ENCODE results near the gene STON2.
A peak's percentile ranks its signal among the peaks of the same experiment; 100 is the strongest.

STON2 gene

DNA sequence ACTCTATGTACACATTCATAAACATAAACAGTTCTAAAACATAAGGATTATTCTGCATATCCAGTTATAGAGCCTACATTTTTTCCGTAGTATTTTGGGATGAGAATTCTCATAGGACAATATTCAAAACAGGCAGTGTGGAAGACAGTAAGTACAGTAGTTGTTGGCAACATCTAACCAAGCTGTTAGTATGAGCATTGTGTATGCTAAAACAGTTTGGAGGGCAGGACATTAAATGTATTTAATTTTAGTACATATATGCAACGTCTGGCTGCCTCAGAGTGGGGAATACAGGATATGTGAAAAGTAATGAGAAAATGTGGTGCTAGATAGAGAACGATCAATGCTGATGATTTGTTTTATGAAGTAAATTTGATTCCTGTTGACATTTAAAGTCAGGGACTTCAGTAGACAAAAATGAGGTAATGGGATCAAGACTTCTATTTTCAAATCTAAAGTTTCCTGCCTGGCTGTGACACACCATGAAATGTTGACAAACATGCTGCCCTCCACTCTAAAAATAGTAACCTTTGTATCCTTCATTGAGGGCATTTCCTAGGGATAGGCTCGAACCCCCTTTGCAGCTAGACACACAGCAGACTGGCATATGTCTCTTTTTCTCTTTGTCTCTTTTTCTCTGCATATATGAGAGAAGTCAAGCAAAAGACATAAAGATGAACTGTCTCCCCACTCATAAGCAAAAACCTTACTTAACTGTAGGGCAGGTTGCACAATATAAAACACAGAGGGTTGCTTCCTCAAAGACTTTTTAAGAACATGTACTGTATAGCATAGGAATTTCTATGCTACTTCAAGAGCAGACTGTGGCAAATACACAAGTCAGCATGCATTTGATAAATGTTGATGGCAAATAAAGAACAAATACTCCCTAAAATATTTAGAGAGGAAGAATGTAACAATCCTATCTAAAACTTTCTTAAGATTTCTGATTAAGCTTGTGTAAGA lies 103.9 kb downstream of the STON2 start:
- no peak for DNase-seq

DNA sequence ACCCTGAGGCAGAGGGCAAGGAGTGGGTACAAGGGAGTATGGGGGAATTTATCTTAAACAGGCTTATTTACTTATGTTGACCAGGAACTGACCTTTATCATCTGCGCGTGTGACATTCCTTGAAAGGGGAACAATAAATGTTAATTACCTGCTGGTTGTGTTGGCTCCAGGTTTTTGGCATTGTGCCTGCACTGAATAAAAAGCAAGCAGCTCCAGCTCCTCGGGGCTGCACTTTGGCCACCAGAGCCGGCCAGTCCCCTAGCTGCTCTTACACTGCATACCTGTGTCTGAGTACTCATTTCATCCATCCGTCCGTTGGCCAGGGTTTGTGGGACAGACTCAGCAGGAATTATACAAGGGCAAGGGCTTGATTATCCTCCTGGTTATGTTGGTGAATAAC lies 110.6 kb downstream of the STON2 start:
- DNase-seq = no peak

DNA sequence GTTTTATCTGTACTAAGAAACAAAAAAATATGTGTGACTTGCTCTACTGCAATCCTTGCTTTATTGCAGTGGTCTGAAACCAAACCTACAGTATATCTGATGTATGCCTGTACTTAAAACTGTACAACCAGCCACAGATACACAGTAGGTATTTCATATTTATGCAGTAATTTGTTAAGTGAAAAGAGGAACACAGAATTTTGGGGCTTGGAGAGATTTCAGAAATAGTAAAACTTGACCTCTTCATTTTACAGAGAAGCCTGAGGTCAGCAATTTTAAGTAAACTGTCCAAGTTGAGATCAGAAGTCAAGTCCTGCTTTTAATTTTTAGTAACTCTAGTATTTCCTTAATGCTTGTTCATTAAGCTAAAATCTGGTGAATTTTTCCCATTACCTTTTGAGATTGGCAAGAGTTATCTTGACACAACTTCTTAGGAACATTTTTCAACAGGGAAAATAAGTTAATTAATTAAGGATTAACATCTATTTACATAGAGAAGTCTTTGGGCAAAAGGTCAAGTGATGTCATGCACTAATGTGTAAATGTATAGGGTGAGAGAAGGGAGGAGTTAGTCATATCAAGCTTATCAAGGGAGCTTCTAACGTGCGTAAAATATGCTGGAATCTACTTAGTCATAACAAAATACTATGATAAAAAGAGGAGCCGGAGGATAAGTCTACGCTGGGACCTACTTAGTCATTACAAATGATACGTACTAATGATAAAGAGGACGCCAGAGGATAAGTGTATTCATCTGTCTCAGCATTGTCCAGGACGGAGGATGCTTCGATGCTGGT lies 113.4 kb downstream of the STON2 start:
- DNase-seq = no peak

DNA sequence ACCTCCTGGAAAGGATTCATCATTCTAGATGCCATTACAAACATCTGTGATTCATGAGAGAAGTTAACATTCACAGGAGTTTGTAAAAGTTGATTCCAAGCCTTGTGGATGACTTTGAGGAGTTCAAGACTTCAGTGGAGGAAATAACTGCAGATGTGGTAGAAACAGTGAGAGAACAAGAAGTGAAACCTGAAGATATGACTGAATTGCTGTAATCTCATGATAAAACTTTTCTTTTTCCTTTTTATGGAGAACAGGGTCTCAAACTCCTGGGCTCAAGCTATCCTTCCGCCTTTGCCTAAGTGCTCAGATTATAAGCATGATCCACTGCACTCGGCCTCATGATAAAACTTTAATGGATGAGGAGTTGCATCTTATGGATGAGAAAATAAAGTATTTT lies 114.9 kb downstream of the STON2 start:
- DNase-seq = no peak

DNA sequence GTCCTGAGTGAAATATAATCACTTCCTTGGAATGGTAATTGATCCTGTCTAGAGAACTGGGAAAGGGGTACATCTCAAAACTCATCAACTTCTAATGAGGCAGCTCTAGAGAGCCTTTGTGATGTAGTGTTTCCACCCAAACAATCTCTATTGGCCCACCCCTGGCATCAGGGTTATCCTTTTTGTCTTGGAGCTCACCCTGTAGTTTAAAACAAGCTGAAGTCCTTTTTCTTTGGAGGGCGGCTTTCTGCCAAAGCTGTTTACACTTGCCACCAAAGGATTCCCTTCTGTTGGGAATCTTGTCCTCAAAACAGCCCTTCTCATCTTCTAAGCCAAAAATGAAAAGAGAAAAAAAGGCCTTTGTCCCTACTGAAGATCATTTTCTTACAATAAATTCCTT lies 118.8 kb downstream of the STON2 start:
- no peak for DNase-seq

DNA sequence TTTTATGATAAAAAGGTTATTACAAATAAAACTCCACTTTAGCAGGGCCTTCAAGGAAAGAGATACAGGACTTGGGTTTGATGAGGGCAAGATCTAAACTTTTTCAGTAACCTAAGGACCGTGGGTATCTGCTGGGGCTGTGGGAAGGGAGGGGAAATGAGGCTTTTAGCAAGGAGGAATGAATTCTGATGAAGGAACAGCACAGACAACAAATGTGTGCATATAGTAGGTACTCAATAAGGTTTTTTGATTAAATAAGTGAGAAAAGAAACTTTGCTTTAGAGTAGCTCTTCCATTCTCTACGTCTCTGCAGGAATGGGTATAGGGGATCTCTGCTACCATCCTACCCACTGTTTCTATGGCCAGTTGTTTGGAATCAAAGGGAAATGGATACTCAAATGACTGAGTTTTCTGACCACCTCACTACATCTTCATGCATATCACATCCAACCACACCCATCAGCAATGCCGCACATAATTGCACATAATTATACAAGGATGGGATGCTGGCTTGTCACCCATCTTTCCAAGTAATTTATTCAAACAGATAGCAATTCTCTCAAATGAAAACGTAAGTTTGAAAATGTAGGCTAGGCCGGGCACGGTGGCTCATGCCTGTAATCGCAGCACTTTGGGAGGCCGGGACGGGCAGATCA lies 119.9 kb downstream of the STON2 start:
- no peak for DNase-seq

DNA sequence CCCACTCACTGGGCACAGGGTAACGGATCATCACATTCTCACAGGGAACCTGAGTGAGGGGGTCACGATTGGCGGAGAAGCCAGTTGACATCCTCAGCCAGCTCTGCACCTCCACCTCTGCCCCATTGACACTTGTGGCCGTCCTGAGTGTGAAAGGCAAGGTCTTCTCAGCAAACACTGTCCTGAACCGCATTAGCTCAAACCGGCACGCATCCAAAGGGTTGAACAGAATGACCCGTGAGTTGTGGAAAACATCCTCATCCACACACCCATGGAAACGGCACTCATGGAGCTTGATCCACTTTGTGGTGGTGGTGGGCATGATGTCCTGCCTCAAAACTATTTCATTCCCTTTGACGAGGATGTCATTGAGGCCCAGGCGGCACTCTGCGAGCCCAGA lies 123.0 kb downstream of the STON2 start:
- no peak for DNase-seq

DNA sequence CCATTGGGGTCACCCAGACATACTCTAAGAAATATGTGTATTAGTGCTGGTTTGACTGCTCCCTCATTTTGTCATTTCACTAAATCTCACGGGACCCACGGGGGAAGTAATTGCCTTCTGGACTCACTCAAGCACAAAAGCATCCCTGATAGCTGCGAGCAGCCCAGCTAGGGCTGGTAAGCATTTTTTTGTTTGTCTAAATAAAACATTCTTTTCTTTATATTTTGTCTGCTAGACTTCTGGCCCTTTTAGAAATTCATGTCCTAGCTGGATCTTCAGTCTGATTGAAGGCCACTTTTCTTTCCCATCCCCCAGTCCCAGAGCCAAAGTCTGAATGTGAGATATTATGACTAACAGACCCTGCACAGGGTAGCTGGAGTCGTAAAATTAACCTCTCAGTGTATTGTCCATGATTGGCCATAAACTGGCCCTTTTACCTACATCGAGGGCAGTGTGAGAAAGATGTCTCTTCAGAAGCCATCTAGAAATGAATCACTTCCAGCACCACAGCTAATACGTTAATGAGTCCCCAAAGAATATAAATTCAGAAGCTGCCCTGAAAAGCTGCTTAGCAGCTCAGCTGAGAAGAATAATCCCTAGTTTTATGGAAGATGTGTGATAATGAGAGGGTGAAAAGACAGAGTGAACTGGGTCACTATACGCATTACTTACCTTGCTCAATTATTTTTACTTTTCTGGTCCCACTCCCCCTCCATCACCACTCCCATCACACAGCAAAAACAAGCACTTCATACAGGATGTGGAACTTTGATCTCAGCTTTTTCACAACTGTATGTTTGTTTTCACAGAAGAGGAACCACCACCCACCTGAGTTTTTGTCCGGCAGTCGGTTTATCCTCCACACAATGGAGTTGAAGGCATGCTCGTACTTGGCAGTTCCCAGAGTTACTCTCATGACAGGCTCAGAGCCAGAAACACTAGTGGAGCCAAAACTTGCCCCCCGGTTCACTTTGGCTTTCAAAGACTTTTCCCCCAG lies 123.8 kb downstream of the STON2 start:
- no peak for DNase-seq

DNA sequence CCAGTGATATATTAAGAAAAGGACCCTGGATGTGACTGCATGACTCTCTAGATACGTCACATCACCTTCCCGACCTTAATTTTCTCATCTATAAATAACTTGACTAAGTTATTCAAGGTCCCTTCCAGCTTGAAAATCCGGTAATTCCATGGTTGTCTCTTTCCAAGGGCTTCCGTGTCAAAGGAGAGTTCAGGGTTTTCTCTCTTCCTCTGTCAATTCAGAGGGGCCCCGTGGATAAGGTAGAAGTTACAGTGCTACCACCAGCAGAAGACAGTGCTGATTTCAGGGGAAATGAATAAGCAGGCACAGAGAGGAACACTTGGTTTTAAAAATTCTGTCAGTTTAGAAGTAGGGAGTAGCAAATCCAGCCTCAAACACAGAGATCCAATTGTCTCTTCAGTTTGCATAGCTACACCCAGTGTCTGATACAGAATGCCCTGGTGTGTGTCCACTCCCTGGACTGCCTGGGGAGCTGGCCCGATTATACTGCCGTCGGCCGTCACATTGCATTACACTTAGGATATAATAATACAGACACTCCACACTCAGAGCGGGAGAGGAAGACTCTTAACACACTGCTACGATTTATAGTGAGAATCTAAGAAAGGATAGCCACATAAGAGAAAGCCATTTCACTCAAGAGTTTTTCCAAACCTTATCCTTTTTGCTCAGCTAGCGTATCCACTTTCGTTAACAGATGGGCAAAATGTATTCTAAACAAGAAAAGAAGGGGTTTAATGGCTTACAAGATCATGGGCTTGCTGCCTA lies 124.6 kb downstream of the STON2 start:
- DNase-seq = no peak

DNA sequence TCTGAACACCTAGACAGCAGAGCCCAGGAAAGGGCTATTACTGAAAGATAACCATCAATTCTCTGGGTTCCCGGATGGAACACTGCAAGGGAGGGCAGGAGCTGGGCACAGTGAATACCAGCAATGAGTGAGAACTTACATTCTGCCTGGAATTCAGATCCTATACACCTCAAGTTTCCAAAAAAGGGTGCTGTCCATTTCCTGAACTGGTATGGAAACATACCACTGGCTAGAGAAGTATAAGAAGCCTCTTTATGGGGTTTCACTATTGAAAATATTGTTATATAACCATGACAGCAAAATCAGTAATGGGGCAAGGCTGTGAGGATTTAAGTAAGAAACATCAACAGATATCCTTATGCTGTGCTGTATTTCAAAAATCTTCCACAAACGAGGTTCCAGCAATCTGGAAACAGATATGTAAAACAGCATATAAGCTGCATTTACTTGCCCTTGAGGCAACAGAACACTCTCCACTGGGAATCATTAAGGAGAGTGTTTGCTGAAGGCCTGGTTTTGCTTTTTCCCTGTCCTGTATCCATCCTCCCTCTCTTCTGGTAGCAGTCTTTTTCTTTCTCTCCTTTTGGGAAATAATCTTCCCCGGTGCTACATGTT lies 126.1 kb downstream of the STON2 start:
- DNase-seq = peak in 1 of 2 experiments; percentile 3

DNA sequence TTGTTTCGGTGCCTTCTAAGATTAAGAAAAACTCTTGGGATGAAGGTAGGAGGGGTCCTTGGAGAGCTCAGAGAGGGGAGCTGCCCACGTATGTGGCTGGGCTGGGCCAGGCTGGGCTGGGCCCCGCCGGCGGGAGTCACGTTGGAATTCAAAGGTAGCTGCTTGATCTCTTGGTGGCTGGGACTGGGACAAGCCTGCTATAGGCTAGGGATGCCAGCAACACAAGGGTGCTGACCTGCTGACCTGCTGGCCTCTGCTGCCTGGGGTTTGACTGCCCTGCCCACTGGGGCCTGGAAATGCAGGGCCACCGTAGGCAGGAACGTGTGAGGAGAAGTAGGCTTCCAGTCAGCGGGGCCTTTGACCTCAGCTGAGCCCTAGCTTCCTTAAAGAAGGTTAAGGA lies 126.6 kb downstream of the STON2 start:
- no peak for DNase-seq

DNA sequence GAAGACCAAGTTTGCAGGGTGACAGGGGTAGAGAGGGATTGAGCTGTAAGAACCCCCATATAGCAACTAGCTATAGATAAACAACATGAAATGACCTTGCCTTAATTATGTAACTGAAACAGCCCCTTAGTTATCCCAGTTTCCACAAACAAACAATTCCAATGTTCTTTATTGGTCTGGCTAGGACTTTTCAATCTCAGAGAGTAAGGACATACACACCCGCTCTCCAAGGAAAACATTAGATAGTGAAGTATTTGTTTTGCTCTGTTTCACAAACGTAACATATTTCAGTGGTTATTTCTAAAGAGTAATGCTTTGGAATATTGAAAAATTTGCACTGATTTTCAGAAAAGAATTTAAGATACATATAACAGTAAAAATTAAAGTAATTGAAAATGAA lies 127.8 kb downstream of the STON2 start:
- no peak for DNase-seq

DNA sequence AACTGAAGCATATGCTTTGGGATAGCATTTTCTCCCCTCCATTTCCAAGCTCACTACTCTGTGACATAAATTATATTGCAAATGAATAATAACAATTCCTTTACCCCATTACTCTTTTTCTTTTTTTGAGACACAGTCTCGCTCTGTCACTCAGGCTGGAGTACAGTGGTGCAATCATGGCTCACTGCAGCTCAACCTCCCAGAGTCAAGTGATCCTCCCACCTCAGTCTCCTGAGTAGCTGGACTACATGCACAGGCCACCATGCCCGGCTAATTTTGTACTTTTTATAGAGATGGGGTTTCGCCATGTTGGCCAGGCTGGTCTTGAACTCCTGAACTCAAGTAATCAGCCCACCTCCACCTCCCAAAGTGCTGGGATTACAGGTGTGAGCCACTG lies 130.1 kb downstream of the STON2 start:
- DNase-seq = no peak

DNA sequence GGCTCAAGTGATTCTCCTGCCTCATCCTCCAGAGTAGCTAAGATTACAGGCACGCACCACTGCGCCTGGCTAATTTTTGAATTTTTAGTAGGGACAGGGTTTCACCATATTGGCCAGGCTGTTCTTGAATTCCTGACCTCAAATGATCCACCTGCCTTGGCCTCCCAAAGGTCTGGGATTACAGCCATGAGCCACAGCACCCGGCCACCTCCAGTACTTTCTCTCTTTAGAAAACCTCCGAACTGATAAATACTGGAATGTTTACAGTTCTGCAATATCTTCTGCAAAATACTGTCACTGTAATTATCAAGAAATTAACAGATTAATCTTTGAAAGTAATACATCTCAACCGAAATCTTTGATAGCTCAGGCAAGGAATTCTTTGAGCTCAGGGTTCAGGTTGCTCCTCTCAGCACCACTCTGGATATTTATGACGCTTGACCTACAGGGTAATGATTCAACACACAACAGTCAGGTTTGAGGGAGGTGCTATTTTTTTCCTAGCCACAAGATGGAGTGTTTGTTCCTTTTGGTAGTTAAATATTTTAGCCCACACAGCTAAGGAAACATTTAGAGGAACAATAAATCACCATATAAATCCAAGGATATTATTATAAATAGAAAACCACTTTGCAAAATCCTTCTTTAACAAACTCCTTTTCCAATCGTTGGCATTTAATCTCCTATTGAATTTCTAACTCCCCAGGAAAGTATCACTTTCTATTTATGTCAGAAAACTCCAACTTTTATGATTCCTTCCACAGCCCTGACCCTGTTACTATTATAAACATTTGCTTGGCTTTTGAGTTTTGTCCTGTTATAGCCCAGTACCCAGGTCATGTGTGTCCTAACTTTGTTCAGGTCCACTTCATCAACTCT lies 130.8 kb downstream of the STON2 start:
- DNase-seq = peak; percentile 10 to 63

DNA sequence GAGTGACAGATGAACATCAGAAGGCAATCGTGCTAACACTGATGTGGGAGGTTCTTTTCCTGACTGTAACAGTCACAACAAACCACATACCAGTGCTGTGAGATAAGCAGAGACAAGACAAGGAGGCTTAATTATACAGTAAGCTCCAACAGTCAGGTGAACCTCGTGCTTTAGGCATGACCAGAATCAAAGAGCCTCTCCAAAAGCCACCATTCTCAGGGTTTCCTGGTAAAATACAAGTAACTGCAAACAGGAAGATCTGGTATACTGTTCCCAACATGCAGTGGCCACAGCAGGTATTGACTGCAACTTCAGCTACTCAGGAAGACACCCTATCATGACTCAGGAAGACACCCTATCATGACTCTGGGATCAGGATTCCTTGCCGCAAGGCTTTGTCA lies 132.1 kb downstream of the STON2 start:
- DNase-seq = no peak

DNA sequence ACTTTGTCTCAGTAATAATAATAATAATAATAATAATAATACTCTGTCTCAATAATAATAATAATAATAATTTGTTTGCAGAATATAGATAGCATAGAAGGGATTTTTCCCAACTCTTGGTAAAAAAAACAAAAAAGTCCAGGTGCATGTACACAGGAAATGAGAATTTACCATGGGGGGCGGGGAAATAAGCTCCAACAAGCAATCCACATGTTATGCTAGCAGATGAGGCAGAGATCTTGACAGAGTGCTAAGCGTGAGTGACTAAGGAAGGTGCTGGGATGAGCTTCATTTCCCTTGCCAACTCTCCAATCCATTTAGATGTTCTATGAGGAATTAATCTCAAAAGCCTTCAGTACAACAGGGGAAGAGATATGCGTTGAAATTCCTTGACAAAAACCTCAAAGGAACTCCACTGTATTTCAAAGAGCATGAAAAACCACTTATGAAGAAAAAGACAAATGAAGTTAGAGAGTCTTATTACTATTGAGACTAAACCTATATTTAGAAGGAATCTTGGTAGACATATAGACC lies 134.4 kb downstream of the STON2 start:
- DNase-seq = no peak

DNA sequence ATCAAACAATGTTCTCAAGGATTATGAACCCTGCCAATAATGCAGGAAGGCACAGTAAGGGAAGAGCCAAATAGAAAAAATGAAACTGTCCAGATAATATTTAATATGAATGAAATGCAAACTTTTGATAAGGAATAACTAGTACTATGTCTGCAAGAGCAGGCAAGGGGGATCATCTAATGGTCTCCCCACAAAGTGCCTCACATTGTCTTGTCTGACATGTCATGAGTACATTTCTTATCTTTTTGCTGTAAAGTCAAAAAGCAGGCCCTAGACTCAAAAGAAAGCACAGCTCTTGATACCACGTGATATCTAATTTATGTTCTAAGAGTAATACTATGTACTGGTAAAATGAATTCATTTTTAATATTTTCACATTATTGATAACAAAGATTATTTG lies 135.5 kb downstream of the STON2 start:
- DNase-seq = no peak

DNA sequence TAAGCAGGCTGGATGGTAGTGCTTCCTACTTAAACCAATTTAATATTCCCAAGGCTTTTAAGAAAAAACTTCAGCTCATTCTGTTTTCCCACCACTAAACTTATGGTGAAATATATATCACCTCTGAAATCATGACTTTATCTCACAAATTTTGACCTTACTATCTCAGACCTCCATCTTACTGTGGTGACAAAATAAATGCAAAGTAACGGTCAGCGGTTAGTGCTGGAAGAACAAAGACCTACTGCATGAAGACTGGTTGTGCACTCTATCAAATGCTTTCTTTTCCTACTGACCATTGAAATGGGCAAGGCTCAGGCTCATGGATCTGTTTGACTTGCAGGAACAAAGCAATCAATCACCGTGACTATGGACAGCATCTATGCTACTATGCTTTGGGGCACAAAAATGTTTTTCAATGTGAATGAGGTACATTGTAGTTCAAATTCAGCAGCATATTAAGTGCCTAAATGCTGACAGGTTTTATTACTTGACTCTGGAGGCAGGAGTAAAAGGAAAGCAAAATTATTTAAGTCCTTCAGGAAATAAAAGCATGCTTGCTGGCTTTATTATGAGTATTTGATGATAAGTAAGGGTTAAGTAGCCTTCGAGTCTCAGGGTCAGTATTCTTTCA lies 136.2 kb downstream of the STON2 start:
- no peak for DNase-seq

DNA sequence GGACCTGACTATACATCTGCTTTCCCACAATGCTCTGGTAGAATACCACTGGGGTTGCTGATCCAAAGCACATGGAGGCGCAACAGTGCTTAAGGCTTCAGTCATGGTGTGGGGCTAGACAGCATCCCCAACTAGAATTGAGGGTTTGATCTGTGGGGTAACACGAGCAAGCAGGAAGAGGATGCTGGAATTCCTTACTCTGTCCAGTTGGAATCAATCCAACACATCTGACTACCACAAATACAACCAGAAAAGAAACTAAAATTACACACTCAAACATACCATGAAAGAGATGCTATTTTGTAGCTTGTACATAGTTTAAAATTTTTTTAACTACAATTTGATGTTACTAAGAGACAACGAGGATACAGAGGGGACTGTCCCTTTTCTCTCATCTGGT lies 138.9 kb downstream of the STON2 start:
- no peak for DNase-seq

Data from NCI-H526 (cell line).